ENCODE results near the gene CHST8.

DNA sequence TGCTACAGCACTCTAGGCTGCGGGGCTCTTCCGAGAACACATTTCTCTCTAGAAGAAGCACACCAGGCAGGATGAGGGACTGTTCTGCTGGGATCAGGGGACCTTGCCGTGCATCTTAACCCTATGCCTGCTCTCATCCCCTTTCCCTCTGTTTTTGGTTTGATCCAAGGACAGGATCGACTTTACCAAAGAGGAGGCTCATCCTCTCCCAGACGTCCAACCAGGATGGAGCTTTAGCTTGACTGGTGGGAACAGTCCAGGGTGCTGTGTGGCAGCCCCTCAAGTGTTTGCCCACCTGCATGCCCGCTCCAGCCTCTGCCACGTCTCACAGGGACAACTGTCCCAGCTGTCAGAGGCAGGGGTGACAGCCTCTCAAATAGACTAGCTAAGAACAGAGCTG, 132.6 kb downstream of the CHST8 start:
- TF ChIP-seq, protein P1, sequence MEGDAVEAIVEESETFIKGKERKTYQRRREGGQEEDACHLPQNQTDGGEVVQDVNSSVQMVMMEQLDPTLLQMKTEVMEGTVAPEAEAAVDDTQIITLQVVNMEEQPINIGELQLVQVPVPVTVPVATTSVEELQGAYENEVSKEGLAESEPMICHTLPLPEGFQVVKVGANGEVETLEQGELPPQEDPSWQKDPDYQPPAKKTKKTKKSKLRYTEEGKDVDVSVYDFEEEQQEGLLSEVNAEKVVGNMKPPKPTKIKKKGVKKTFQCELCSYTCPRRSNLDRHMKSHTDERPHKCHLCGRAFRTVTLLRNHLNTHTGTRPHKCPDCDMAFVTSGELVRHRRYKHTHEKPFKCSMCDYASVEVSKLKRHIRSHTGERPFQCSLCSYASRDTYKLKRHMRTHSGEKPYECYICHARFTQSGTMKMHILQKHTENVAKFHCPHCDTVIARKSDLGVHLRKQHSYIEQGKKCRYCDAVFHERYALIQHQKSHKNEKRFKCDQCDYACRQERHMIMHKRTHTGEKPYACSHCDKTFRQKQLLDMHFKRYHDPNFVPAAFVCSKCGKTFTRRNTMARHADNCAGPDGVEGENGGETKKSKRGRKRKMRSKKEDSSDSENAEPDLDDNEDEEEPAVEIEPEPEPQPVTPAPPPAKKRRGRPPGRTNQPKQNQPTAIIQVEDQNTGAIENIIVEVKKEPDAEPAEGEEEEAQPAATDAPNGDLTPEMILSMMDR (conservative IDR thresholded peaks at IDR 0.05; ENCODE audit: low read length), result no peak
- no peak for TF ChIP-seq EZH2phosphoT487 (IDR thresholded peaks at IDR 0.05; ENCODE audit: borderline replicate concordance)

All from Loucy (cell line).